GM21619 (cell line): ENCODE results near the gene B3GNT3.

Experiments used
- ATAC-seq: cut with Tn5 transposase; IDR thresholded peaks from one replicate; pipeline ENCODE4 v1.9.1; 2021; ENCODE audit not compliant: unreplicated experiment

The B3GNT3 gene

GRCh38 chr19:17832443-17833208 is 37.7 kb downstream of the B3GNT3 start:
- no peak for ATAC-seq

GRCh38 chr19:17834350-17835181 is 39.6 kb downstream of the B3GNT3 start:
- no peak for ATAC-seq

GRCh38 chr19:17835182-17836006 is 40.5 kb downstream of the B3GNT3 start:
- no peak for ATAC-seq

GRCh38 chr19:17836530-17836929 is 41.6 kb downstream of the B3GNT3 start:
- no peak for ATAC-seq

- ATAC-seq: no peak
Measured at GRCh38 chr19:17837972-17838371, 43.0 kb downstream of the B3GNT3 start.

- ATAC-seq: no peak
Measured at GRCh38 chr19:17840019-17840418, 45.1 kb downstream of the B3GNT3 start.

GRCh38 chr19:17841371-17841809 is 46.5 kb downstream of the B3GNT3 start:
- no peak for ATAC-seq

GRCh38 chr19:17841810-17842662 is 47.1 kb downstream of the B3GNT3 start:
- no peak for ATAC-seq

- no peak for ATAC-seq
Measured at GRCh38 chr19:17842663-17843291, 47.8 kb downstream of the B3GNT3 start.

- ATAC-seq: no peak
Measured at GRCh38 chr19:17843292-17843827, 48.4 kb downstream of the B3GNT3 start.

- no peak for ATAC-seq
Measured at GRCh38 chr19:17843908-17844490, 49.1 kb downstream of the B3GNT3 start.

GRCh38 chr19:17846146-17846545 is 51.2 kb downstream of the B3GNT3 start:
- no peak for ATAC-seq

- ATAC-seq: peak; percentile 56
Measured at GRCh38 chr19:17847538-17848366, 52.8 kb downstream of the B3GNT3 start, which contains the start of gene JAK3. Gene JAK3 (minus strand): TSS chr19:17847982. CDS start chr19:17844417, 3,565 bp downstream.

- ATAC-seq: no peak
Measured at GRCh38 chr19:17848595-17849292, 53.8 kb downstream of the B3GNT3 start.

- ATAC-seq: no peak
Measured at GRCh38 chr19:17854061-17854460, 59.1 kb downstream of the B3GNT3 start.

GRCh38 chr19:17855280-17856152 is 60.6 kb downstream of the B3GNT3 start:
- ATAC-seq: no peak
